ENCODE measurements around the gene AMFR.

DNA sequence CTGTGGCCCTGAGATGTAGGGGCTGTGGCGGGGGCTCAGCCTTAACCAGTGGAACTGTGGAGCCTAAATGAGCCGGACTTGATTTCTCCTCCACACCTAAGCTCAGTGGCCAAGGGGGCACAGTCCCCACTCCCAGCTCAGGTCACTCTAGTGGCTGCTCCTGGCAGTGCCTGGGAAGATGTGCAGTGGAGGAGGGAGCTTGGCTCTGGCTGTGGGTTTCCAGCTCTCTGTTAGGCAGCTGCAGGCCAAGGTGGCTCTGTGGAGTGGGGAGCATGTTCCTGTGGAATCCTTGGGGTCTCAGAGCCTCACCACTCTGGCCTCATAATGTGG is 76.3 kb downstream of the AMFR start:
- TF ChIP-seq GATA2 (IDR thresholded peaks at IDR 0.05; ENCODE audit: low read depth, low read length), result no peak
- TF ChIP-seq GATA3 (IDR thresholded peaks at IDR 0.05; ENCODE audit: low read depth, low read length), result no peak
